Esophagus muscularis mucosa (tissue), 3 donors: ENCODE data around the gene ITGA2.

ENCODE experiments used
- CTCF ChIP-seq, 3 experiments: fragments of 200-600 bp in 2 of 3; fragments of 450-650 bp in 1 of 3; sonication (generic) in 2 of 3; IDR thresholded peaks; one replicate each; pipeline ENCODE4 v1.5.1; 2017 to 2019; ENCODE audit warnings: antibody characterized with exemption in 3 of 3, mild to moderate bottlenecking in 2 of 3, moderate library complexity in 1 of 3
- POLR2A ChIP-seq: fragments of 450-650 bp; IDR thresholded peaks from one replicate; pipeline ENCODE4 v1.6.1; 2017; ENCODE audit warnings: antibody characterized with exemption, moderate library complexity, mild to moderate bottlenecking, low read depth

DNA sequence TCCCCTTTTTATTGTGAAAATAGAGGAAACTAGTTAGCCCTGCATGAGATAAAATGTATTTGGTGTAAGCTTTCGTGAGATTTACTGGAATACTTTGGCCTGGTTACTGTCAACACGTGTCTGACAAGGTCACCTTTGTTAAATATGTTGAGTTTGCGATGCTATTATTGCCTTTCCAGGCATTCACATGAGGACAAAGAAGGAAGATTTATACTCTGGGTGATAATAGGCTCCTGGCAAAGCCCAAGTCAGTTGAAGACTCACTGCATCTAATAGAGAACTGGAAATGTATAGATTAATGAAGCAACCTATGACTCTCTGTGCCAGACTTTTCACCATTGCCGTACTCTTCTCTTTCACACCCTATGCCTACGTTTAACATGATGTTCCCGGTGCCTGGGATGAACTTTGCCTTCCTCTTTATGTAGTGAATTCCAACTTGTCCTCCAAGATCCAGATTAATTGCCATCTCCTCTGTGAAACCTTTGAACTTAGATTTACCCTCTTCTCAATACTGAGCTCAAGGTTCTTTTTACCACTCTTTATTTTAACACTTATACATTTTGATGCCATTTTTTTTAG, 33.9 kb downstream of the ITGA2 start:
- TF ChIP-seq CTCF (IDR thresholded peaks at IDR 0.05), result no peak
- no peak for TF ChIP-seq POLR2A
